Skin of body (tissue), 2 donors: ENCODE measurements around the gene SORCS2. TPM values are rescaled to one million over a fixed set of nuclear protein-coding genes. Genes with fewer than 3 reads are reported as not detected.

Experiments
- DNase-seq: peaks from one replicate; lab custom pipeline; 2025; lab: John Stamatoyannopoulos, UW
- total RNA-seq: library from RNA; depleted of rRNA; stranded (reverse); fragments of >200 nt; gene quantifications from one replicate; pipeline ENCODE4 v1.2.3, GENCODE V29; 2014

SORCS2 gene
- total RNA-seq, 1 donor from 2014 or later, result 5.8 TPM

DNA sequence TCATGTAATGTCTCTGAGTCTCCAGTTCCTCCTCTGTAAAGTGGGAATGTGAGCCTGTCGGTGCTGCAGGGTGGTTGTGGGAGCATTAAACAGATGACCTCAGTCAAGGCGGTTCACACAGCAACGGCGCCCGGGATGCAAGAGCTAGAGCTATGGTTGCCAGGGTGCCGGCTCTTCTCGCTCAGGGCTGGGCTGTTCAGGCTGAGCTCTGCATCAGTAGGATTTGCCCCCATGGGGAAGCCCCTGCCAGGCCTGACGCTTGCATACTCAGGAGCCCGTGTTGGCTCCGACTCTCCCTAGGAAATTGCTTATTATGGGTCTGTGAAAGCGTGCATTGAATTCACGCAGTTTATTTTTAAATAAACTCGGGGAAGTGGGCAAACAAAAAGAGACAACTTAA is 175.1 kb downstream of the SORCS2 start:
- no peak for DNase-seq

DNA sequence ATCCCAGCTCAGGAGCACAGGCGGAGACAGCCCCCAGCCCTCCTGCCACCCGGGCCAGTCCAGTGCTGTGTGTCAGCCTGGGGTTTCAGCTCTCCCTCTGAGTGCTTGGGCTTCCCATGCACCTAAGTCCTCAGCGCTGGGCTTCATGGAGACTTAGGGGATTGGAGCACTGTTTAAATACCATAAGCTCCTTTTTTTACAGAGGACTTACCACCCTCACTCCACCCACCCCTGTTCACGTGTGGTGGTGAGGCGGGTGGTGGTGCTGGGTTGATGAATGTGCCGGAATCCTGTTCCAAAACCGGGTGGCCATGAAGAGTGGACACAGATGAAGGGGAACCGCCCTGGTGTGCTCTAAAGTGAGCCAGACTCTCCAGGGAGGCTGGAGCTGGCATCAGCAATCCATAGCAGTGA is 175.5 kb downstream of the SORCS2 start:
- DNase-seq, result no peak

- no peak for DNase-seq
These were observed 176.0 kb downstream of the SORCS2 start for GRCh38 chr4:7368296-7368695.

DNA sequence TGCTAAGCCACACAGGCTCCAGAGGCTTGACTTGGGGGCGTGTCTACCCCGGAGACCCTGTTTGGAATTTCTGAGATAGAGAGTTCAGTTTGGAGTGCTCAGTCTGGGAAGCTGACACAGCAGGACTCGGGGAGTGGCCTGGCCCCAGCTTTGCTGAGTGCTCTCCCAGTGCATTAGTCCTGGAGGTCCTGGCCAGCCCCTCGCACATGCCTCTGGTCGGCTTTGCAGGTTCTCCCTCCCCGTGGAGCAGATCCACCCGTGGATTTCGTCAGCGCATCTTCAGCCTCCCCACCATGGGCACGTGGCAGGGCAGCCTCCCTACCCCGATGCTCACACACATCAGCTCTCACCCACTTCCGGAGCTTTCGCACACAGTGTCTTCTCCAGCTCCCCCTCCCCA is 177.2 kb downstream of the SORCS2 start:
- no peak for DNase-seq

DNA sequence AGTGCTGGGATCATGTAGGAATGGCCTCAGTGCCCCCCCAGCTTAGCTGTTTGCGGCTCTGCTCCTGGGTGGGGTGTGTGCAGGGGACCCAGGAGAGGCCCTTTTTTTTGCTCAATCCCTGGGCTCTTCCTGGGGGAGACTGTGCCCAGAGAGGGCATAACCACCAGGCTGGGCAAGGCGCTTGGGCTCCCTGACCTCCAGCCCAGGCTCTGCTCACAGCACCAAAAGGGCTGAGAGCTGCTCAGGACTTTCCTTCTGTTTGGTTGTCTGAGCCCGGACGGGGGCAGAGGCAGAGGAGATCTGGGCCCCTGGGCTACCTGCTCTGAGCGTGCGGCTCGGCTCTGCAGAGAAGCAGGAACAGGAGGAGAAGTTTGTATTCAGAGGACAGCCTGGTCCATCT is 177.7 kb downstream of the SORCS2 start:
- DNase-seq, result no peak

- no peak for DNase-seq
These were observed 179.0 kb downstream of the SORCS2 start for GRCh38 chr4:7371210-7371941.

DNA sequence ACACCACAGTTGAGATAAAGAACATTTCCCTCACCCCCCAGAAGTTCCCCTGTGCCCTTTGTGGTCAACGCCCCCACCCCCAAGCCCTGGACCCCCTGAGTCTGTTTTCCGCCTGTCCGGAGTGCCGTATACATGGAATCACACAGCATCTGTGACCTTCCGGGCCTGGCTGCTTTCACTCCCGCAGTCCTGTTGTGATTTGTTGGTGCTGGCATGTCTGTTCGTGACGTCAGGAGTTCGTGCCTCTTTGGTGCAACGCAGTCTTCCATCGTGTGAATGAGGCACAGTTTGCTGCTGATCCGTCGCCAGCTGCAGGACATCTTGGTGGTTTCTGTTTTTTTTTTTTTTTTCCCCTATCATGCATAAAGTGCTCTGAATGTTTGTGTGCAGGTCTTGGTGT is 180.3 kb downstream of the SORCS2 start:
- no peak for DNase-seq

DNA sequence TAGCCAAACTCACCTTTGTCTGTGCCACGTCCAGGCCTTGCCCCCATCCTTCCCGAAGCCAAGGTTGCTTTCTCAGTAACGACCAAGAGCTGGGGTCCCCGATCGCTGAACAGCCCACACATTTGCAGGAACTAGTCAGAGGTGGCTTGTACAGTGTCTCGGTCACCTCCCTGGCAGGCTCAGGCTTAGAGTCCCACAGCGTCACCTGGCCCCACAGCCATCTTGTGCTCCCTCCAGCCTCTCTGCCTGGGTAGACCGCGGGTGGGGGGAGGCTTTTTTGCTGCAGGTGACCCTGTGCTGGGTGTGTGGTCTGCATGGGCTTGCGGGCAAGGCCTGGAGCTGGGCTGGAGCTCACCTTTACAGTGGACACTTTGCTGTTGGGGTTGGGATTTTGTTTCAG is 182.2 kb downstream of the SORCS2 start:
- DNase-seq, result no peak

GRCh38 chr4:7375427-7375826 is 183.1 kb downstream of the SORCS2 start:
- peak; percentile 62 for DNase-seq

DNA sequence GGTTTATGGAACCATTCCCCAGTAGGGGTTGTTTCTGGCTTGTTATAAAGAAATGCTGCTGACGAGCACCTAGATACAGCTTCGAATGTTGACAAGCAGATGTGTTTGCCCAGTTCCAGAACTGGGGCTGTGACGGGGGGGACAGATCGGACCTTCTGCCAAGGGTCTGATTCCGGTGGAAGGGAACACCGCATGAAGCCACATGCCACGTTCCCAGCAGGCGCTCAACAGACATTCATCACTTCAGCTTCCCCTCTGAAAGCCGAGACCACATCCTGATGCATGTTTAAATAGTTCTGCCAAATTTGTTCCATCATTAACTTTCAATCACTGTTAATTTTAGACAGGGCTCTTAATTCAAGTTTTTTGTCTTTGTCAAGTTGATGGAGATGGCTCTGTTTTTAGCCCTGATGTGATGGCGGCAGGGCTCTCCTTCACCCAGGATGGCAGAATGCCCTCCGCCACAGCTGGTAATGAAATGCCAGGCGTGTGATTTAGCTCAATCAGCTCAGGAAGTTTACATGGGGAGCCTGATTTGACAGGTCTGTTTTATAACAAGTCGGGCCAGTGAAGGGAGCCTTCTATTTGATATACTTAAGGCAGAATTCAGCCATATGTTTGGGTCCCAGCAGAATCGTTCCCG is 185.0 kb downstream of the SORCS2 start:
- peak; percentile 64 for DNase-seq

DNA sequence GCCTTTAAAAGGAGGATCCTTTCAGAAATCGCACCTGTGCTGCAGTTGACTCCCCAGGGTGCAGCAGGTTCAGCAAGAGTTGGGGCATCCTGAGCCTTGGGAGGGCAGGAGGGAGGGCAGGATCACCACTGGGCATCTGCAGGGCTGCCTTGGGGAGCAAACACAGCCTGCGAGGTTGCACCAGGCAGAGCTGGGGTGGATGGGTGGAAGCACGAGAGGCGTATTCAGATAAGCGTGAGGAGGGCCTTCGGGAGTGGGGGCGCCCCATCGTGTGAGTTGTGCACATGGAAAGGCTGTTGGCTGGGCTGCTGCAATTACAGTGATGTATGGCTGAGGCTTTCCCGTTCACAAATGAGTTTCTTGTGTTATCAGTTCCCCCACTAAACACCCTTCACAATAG is 186.8 kb downstream of the SORCS2 start:
- DNase-seq, result no peak

DNA sequence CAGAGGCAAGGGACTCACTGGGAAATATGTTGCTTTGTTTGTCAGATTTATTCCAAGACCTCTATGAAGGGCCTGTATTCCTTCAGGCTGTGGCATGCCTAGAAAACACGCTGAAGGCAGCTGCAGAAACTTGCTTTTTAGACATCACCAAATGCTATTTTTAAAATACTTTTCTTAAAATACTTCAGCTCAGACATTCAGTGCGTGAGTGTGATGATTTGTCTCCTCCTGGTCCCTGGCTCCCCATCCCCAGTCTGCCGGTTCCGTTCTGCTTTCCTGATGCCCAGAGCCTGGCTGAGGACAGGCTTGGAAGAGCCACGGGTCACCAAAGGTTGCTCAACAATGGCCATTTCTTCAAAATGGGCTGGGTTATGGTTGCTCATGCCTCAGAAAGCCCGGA is 187.4 kb downstream of the SORCS2 start:
- DNase-seq, result no peak

DNA sequence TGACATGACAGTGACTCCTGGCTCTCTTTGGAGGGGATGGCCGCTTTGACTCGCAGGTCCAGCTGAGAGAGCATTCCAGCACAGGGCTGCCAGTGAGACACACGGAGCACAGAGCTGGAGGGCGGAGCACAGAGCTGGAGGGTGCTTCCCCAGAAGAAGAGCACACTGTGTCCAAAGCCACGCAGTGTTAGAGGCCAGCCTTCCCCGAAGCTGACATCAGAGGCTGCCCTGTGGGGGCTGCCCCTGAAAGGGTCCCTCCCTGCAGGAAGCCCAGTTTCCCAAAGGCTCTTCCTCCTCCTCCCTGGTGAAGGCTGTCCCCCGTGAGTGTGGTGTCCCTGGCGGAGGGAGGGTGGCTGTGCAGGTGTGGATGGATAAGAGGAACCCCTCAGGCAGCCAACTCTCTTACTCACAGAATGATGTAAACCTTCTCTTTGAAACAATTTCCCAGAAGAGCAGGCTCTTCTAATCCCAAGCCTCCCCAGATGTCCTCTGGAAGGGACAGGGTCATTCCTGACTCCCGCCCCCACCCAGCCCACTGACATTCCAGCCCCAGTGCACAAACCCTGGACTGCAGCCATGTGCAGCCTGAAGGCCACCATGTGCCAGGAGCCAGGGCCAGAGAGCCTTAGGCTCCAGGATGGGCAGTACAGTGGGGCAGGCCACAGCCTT is 189.0 kb downstream of the SORCS2 start:
- DNase-seq, result no peak

GRCh38 chr4:7381890-7382633 is 189.7 kb downstream of the SORCS2 start:
- no peak for DNase-seq

- DNase-seq, result no peak
These were observed 190.3 kb downstream of the SORCS2 start for GRCh38 chr4:7382634-7383014.

GRCh38 chr4:7383266-7383665 is 190.9 kb downstream of the SORCS2 start:
- DNase-seq, result no peak

DNA sequence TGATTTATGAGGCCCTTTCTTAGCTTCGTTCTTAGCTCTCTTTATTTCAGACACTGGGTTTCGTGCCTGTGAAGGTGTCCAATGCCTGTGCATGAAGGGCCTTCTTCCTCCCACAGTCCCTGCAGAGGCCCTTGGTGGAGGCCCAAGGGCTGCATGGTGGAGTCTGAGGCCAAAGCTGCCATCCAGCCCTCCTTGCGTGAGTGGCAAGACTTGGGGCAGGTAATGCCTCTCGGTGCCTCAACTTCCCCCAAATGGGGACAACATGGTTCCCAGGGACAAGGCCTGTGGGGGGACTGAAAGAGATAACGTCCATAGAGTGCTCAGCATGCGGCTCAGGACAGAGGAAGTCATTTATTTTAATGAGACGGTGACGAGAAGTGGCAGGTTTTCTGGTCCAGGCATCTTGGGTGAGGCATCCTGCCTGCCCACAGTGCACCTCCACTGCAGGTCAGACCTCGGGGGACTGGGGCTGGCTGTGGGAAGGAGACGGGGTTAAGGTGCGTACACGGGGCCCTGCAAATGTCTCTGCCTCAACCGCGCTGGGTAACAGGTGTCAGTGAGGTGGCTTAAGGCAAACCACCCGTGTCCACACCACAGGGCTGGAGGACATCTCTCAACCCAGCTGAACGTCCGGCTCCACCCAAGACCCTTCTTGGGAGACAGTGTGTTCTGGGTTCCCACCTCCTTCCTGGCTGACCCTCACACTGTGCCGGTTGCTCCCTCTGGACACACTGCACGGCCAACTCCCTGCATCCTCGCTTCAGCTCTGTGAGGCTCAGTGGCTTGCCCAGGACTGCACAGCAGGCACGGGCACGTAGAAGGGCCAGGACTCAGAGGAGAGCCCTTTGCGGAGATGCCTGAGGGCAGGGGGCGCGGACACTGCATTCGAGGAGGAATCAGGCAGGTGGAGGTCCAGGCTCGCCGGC is 191.9 kb downstream of the SORCS2 start:
- DNase-seq, result no peak

GRCh38 chr4:7384929-7385890 is 192.9 kb downstream of the SORCS2 start:
- no peak for DNase-seq

- no peak for DNase-seq
These were observed 195.6 kb downstream of the SORCS2 start for GRCh38 chr4:7387925-7388324.

GRCh38 chr4:7388627-7389026 is 196.3 kb downstream of the SORCS2 start:
- no peak for DNase-seq
